Keratinocyte (primary cell): ENCODE measurements around the gene TARM1. TPM values are rescaled to one million over a fixed set of nuclear protein-coding genes. Genes with fewer than 3 reads are reported as not detected.

Experiments
- DNase-seq: peaks from one replicate; pipeline ENCODE4 v3.0.0-alpha.2; 2011; ENCODE audit warnings: low read depth, missing footprints, low spot score
- FAIRE-seq: peaks from 2 replicates; lab custom pipeline; 2011; peaks lifted over from hg19 to GRCh38; lab: Jason Lieb, UNC
- H2AFZ ChIP-seq: 2 replicates; pipeline ENCODE4 v1.6.0; 2012; ENCODE audit warnings: low read length, control low read depth, inconsistent platforms; ENCODE audit not compliant: control insufficient read depth
- H3K27ac ChIP-seq: 2 replicates; pipeline ENCODE4 v1.5.1; 2011; ENCODE audit warnings: low read length; ENCODE audit not compliant: control insufficient read depth, insufficient read depth
- H3K27me3 ChIP-seq: 3 replicates; pipeline ENCODE4 v1.6.0; 2011; ENCODE audit warnings: low read length; ENCODE audit not compliant: control insufficient read depth, insufficient read depth; ENCODE audit errors: extremely low read depth
- H3K36me3 ChIP-seq, 2 experiments: 2 replicates in 1 of 2; 3 replicates in 1 of 2; pipeline ENCODE4 v1.5.1; 2011; ENCODE audit warnings: low read length in 2 of 2, mild to moderate bottlenecking in 1 of 2; ENCODE audit not compliant: control insufficient read depth in 2 of 2, insufficient read depth in 2 of 2; ENCODE audit errors: extremely low read depth in 1 of 2
- H3K4me1 ChIP-seq: 3 replicates; pipeline ENCODE4 v1.5.1; 2011; ENCODE audit warnings: low read length; ENCODE audit not compliant: control insufficient read depth, insufficient read depth; ENCODE audit errors: extremely low read depth
- H3K4me2 ChIP-seq: 3 replicates; pipeline ENCODE4 v1.6.0; 2011; ENCODE audit warnings: low read depth, low read length; ENCODE audit not compliant: control insufficient read depth, insufficient read depth; ENCODE audit errors: extremely low read depth
- H3K4me3 ChIP-seq, 3 experiments: fragments of 200-600 bp in 1 of 3; sonication (generic) in 1 of 3; 2 replicates in 2 of 3; 3 replicates in 1 of 3; pipeline ENCODE4 v1.5.1; 2011 to 2016; ENCODE audit warnings: low read length in 3 of 3, mild to moderate bottlenecking in 3 of 3, control low read depth in 2 of 3, inconsistent platforms in 1 of 3, low read depth in 1 of 3, mixed read lengths in 1 of 3, mixed run types in 1 of 3, moderate library complexity in 1 of 3; ENCODE audit not compliant: control insufficient read depth in 2 of 3, insufficient read depth in 2 of 3; ENCODE audit errors: extremely low read depth in 1 of 3
- H3K79me2 ChIP-seq: 2 replicates; pipeline ENCODE4 v1.6.0; 2012; ENCODE audit warnings: low read length; ENCODE audit not compliant: control insufficient read depth, insufficient read depth
- H3K9ac ChIP-seq: 3 replicates; pipeline ENCODE4 v1.6.0; 2011; ENCODE audit warnings: low read length; ENCODE audit not compliant: control insufficient read depth, insufficient read depth; ENCODE audit errors: extremely low read depth
- H3K9me1 ChIP-seq: 3 replicates; pipeline ENCODE4 v1.6.0; 2011; ENCODE audit warnings: low read length; ENCODE audit not compliant: control insufficient read depth, insufficient read depth; ENCODE audit errors: extremely low read depth
- H3K9me3 ChIP-seq: 2 replicates; pipeline ENCODE4 v1.5.1; 2012; ENCODE audit warnings: low read depth, low read length; ENCODE audit not compliant: control insufficient read depth
- H4K20me1 ChIP-seq: 3 replicates; pipeline ENCODE4 v1.6.0; 2011; ENCODE audit warnings: low read length; ENCODE audit not compliant: control insufficient read depth, insufficient read depth; ENCODE audit errors: extremely low read depth
- CTCF ChIP-seq, 3 experiments: IDR thresholded peaks in 1 of 3; conservative IDR thresholded peaks in 1 of 3; optimal IDR thresholded peaks in 1 of 3; 2 replicates in 2 of 3; 3 replicates in 1 of 3; pipeline versions ENCODE3 to v1.5.1; 2011; ENCODE audit warnings: low read length in 3 of 3, mild to moderate bottlenecking in 3 of 3, moderate library complexity in 2 of 3, control low read depth in 1 of 3, inconsistent platforms in 1 of 3; ENCODE audit not compliant: insufficient read depth in 2 of 3; ENCODE audit errors: extremely low read depth in 1 of 3
- EZH2 ChIP-seq: IDR thresholded peaks from one replicate; pipeline ENCODE4 v1.6.1; 2012; ENCODE audit warnings: inconsistent platforms, mild to moderate bottlenecking, low read length, moderate library complexity
- dilution Hi-C: fragments of 300-500 bp; cut with MboI; formaldehyde crosslinking; loops from one replicate; pipeline ENCODE4 v1.7.0; 2020; ENCODE audit warnings: low sequenced_read_pairs; ENCODE audit not compliant: extremely low pct_ligation_motif_present
- polyA plus RNA-seq, 5 experiments: library from polyadenylated mRNA; depleted of rRNA in 3 of 5; stranded (reverse) in 3 of 5; stranded (forward) in 1 of 5; unstranded in 1 of 5; fragments of >200 nt; gene quantifications; 1 replicate in 1 of 5; 2 replicates in 3 of 5; 3 replicates in 1 of 5; pipeline versions ENCODE4 v1.2.1 to v1.2.3, GENCODE V29; 2011 to 2012; ENCODE audit warnings: missing spikeins in 2 of 5, low read depth in 1 of 5, low replicate concordance in 1 of 5

TARM1 gene
- polyA plus RNA-seq, 1 donor (not counting 4 experiments of a cell fraction or from before 2014, with no cell fraction given): not detected

- DNase-seq: no peak
- Histone ChIP-seq H3K4me1 (no peaks in the 10 kb centered on the region), H3K36me3 (peaks cover 15 to 23% of the 10 kb centered on the region in 2 experiments), H3K27ac (no peak overlapping the region), H3K4me2 (no peak overlapping the region), H3K9ac (no peak overlapping the region), H3K27me3 (no peaks in the 10 kb centered on the region), H2AFZ (no peak overlapping the region), H3K9me1 (no peaks in the 10 kb centered on the region), H3K4me3 (no peak overlapping the region), H3K79me2 (peaks cover 9% of the 10 kb centered on the region), H4K20me1 (peaks cover 3% of the 10 kb centered on the region), H3K9me3 (no peaks in the 10 kb centered on the region)
- TF ChIP-seq EZH2: no peak
- no peak for TF ChIP-seq CTCF (optimal IDR thresholded peaks at IDR 0.05 in 1 of 3, IDR thresholded peaks at IDR 0.05 in 1 of 3, conservative IDR thresholded peaks at IDR 0.05 in 1 of 3; ENCODE audit: extremely low read depth in 1 of 3, insufficient read depth in 2 of 3, low read length in 3 of 3)
- FAIRE-seq: no peak
- dilution Hi-C loops: no loop called here
Measured at GRCh38 chr19:54108496-54108895, 27.3 kb upstream of the TARM1 start.

GRCh38 chr19:54107876-54108490, 26.8 kb upstream of the TARM1 start:
- Histone ChIP-seq H3K79me2 (peaks cover 14% of the 10 kb centered on the region), H3K36me3 (peaks cover 15 to 23% of the 10 kb centered on the region in 2 experiments), H3K27ac (no peak overlapping the region), H3K27me3 (no peaks in the 10 kb centered on the region), H3K4me1 (no peaks in the 10 kb centered on the region), H3K4me3 (no peak overlapping the region), H4K20me1 (peaks cover 3% of the 10 kb centered on the region), H2AFZ (no peak overlapping the region), H3K4me2 (no peak overlapping the region), H3K9me3 (no peaks in the 10 kb centered on the region), H3K9ac (no peak overlapping the region), H3K9me1 (no peaks in the 10 kb centered on the region)
- dilution Hi-C loops: no loop called here
- TF ChIP-seq CTCF (optimal IDR thresholded peaks at IDR 0.05 in 1 of 3, IDR thresholded peaks at IDR 0.05 in 1 of 3, conservative IDR thresholded peaks at IDR 0.05 in 1 of 3; ENCODE audit: extremely low read depth in 1 of 3, insufficient read depth in 2 of 3, low read length in 3 of 3) (no peak), EZH2 (no peak)
- no peak for DNase-seq
- no peak for FAIRE-seq
